GM21515 (cell line): ENCODE data around the gene KLHDC3.

ENCODE experiments used
- ATAC-seq: cut with Tn5 transposase; IDR thresholded peaks from one replicate; pipeline ENCODE4 v1.9.1; 2021; ENCODE audit not compliant: unreplicated experiment

KLHDC3 gene

DNA sequence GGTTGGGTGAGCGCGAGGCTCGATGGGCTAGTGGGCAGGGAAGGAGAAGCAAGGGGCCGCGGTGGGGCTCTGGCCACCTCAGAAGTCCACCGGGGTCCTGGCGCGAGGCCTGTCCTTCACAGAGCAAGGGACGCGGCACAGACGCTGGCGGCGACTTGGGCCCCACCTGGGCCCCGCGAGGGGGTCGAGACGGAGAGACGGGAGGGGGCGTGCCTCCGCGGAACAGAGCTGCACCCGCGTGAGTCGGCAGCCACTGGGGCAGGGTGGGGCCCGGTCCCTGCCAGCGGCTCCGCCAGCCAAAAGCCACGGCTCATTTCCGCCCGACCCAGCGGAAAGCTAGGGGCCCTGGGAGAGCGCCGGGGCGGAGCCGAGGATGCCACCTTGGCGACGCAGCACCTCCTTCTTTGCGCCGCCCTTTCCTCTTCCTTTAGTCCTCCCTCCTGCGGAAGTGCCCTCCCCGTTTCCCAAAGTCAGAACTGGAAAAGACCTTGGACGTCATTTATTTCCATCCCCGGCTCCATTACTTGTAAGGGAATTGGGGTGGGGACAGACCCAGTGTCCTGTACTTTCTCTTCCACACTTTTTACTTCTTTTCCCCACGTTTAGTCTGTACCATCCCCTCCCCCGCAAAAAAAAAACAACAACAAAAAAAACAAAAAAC is 39.6 kb downstream of the KLHDC3 start, which contains the start of gene CUL7:
TSS of gene CUL7 (minus strand) at position 307 of the 661 bp plus-strand sequence. CDS start 1,063 bp downstream, outside the sequence.
- ATAC-seq = peak; percentile 77

- no peak for ATAC-seq
Observed at GRCh38 chr6:43054206-43054943, 40.3 kb downstream of the KLHDC3 start.

DNA sequence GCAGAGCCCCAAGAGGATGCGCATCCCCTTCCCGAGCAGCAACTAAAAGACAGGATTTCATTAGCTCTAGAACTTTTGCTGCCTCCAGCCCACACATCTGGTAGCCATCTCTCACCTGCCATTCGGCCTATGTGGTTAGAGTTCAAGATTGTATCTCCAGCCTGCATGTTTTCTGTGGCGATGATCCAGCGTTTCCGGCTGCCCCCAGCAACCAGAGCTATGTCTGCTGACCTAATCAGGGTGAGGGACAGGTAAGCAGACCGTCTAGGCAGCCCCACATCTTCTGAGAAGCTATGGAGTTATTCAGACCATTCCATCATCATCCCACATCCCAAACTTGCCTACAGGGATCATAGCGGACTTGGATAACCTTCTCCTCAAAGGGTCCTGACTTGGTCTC is 41.9 kb downstream of the KLHDC3 start:
- ATAC-seq = no peak

- no peak for ATAC-seq
Observed at GRCh38 chr6:43058531-43058930, 44.5 kb downstream of the KLHDC3 start.

- ATAC-seq = peak; percentile 89
Observed at GRCh38 chr6:43059168-43060033, 45.4 kb downstream of the KLHDC3 start, which contains the start of the genes KLC4 and MRPL2. KLC4 (plus strand) TSS chr6:43059631; CDS start chr6:43061336, 1,705 bp downstream. MRPL2 (minus strand) TSS chr6:43059434; CDS start chr6:43059381, 53 bp downstream.

DNA sequence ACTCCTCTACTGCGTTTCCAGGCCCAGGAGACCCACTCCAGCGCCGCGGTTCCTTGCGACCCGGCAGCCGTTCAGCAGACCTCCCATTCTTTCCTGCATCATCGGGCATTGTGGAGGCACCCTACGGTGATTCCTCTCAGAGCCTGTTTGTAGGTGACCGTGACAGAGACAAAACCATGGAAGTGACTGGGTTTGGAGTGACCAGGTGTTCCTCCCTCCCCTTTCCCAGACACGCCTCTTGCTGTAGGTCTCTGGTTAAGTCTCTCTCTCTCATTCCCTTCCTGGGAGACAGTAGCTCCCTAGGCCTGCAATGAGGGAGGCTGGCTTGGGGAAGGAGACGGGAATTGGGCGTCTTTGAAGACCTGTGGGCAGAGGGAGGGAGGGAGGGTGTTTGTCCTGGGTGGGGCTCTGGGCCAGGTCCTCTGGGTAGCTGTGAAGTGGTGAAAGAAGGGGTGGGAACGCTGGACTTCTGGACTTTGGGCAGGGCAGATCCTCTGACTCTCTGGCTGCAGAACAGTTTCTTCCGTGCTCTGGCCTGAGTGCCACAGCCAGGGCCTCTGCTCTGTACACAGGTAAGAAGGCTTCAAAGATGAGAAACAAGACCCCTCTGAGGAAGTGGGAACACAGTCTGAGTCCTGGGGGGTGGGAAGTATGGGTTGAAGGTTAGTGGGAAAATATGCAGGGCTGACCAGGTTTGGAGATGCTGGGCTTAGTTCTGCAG is 46.1 kb downstream of the KLHDC3 start:
- ATAC-seq = no peak

GRCh38 chr6:43060755-43061633 is 46.9 kb downstream of the KLHDC3 start:
- no peak for ATAC-seq

GRCh38 chr6:43061861-43062260 is 47.8 kb downstream of the KLHDC3 start:
- ATAC-seq = no peak

DNA sequence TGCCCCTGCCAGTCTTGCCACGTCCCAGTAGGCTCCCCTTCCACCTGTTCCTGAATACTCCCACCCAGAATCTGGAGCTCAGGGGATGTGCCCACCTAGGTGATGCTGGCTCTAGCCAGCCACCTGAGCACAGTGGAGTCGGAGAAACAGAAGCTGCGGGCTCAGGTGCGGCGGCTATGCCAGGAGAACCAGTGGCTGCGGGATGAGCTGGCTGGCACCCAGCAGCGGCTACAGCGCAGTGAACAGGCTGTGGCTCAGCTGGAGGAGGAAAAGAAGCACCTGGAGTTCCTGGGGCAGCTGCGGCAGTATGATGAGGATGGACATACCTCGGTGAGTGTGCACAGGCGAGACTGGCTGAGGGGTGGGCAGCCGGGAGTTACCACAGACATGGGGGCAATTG is 48.8 kb downstream of the KLHDC3 start:
- ATAC-seq = no peak

- ATAC-seq = no peak
Observed at GRCh38 chr6:43070028-43070632, 56.1 kb downstream of the KLHDC3 start.
